SK-N-SH treated with all-trans-retinoic acid at 6 μM for 48 hours (cell line): Measurements from ENCODE around the gene PLGRKT.

ENCODE experiments used
- ATAC-seq: fragments of 200-7000 bp; cut with Tn5 transposase; 3 replicates; pipeline ENCODE4 v1.9.1; 2020; ENCODE audit warnings: mild to moderate bottlenecking, moderate library complexity
- ARNTL ChIP-seq: fragments of 450-650 bp; formaldehyde crosslinking; IDR thresholded peaks from 2 replicates; pipeline ENCODE4 v1.5.0; 2020; ENCODE audit warnings: low read depth, mild to moderate bottlenecking, moderate library complexity, borderline replicate concordance
- BACH2 ChIP-seq: fragments of 250-450 bp; sonication (Bioruptor Pico); IDR thresholded peaks from 2 replicates; pipeline ENCODE4 v1.9.0; 2021; ENCODE audit warnings: mild to moderate bottlenecking, borderline replicate concordance
- CREB5 ChIP-seq: fragments of 250-450 bp; sonication (Bioruptor Pico); IDR thresholded peaks from 2 replicates; pipeline ENCODE4 v1.5.1; 2020; ENCODE audit warnings: low read depth, mild to moderate bottlenecking, moderate library complexity
- CSDC2 ChIP-seq: fragments of 250-450 bp; sonication (Bioruptor Pico); IDR thresholded peaks from 2 replicates; pipeline ENCODE4 v1.5.0; 2020; ENCODE audit warnings: mild to moderate bottlenecking, moderate library complexity
- ESRRG ChIP-seq: fragments of 250-450 bp; sonication (Bioruptor Pico); IDR thresholded peaks from 2 replicates; pipeline ENCODE4 v1.6.1; 2021; ENCODE audit warnings: mild to moderate bottlenecking
- GLIS3 ChIP-seq: fragments of 250-450 bp; sonication (Bioruptor Pico); IDR thresholded peaks from 2 replicates; pipeline ENCODE4 v1.5.0; 2020; ENCODE audit warnings: mild to moderate bottlenecking, moderate library complexity
- OSR1 ChIP-seq: fragments of 250-450 bp; sonication (Bioruptor Pico); IDR thresholded peaks from 2 replicates; pipeline ENCODE4 v1.8.0; 2022; ENCODE audit warnings: moderate library complexity, mild to moderate bottlenecking, inconsistent platforms
- PATZ1 ChIP-seq: fragments of 250-450 bp; sonication (Bioruptor Pico); IDR thresholded peaks from 2 replicates; pipeline ENCODE4 v1.8.0; 2020; ENCODE audit warnings: mild to moderate bottlenecking, moderate library complexity, borderline replicate concordance
- POU6F1 ChIP-seq: fragments of 250-450 bp; sonication (Bioruptor Pico); IDR thresholded peaks from 2 replicates; pipeline ENCODE4 v1.8.0; 2021; ENCODE audit warnings: low read depth, mild to moderate bottlenecking, moderate library complexity, borderline replicate concordance
- PPARA ChIP-seq: fragments of 250-450 bp; sonication (Bioruptor Pico); IDR thresholded peaks from 2 replicates; pipeline ENCODE4 v1.5.0; 2020; ENCODE audit warnings: mild to moderate bottlenecking, borderline replicate concordance
- RARB ChIP-seq: fragments of 250-450 bp; sonication (Bioruptor Pico); IDR thresholded peaks from 2 replicates; pipeline ENCODE4 v1.8.0; 2021; ENCODE audit warnings: mild to moderate bottlenecking, moderate library complexity
- SNAI2 ChIP-seq: fragments of 250-450 bp; sonication (Bioruptor Pico); IDR thresholded peaks from 2 replicates; pipeline ENCODE4 v1.5.0; 2020; ENCODE audit warnings: mild to moderate bottlenecking, moderate library complexity
- TCF4 ChIP-seq: fragments of 250-450 bp; sonication (Bioruptor Pico); IDR thresholded peaks from 2 replicates; pipeline ENCODE4 v1.8.0; 2021; ENCODE audit warnings: mild to moderate bottlenecking, moderate library complexity, borderline replicate concordance
- TOX ChIP-seq: fragments of 250-450 bp; sonication (Bioruptor Pico); IDR thresholded peaks from 2 replicates; pipeline ENCODE4 v1.8.0; 2021; ENCODE audit warnings: mild to moderate bottlenecking, moderate library complexity, borderline replicate concordance
- ZC3H10 ChIP-seq: fragments of 250-450 bp; sonication (Bioruptor Pico); IDR thresholded peaks from 2 replicates; pipeline ENCODE4 v1.5.1; 2021; ENCODE audit warnings: mild to moderate bottlenecking, moderate library complexity
- ZFP3 ChIP-seq: fragments of 250-450 bp; sonication (Bioruptor Pico); IDR thresholded peaks from 2 replicates; pipeline ENCODE4 v1.5.0; 2020; ENCODE audit warnings: mild to moderate bottlenecking, moderate library complexity
- ZFP30 ChIP-seq: fragments of 450-650 bp; formaldehyde crosslinking; IDR thresholded peaks from 2 replicates; pipeline ENCODE4 v1.5.0; 2022; ENCODE audit warnings: mild to moderate bottlenecking, moderate library complexity
- ZNF565 ChIP-seq: fragments of 450-650 bp; formaldehyde crosslinking; conservative IDR thresholded peaks from 2 replicates; pipeline ENCODE4 v1.5.0; 2020; ENCODE audit warnings: low read depth, mild to moderate bottlenecking, moderate library complexity
- ZNF70 ChIP-seq: fragments of 450-650 bp; formaldehyde crosslinking; IDR thresholded peaks from 2 replicates; pipeline ENCODE4 v1.5.0; 2020; ENCODE audit warnings: mild to moderate bottlenecking, moderate library complexity
- ZNF8 ChIP-seq: fragments of 450-650 bp; formaldehyde crosslinking; IDR thresholded peaks from 2 replicates; pipeline ENCODE4 v1.5.0; 2020; ENCODE audit warnings: mild to moderate bottlenecking, moderate library complexity
- TF ChIP-seq, protein P1 (sequence below): fragments of 250-450 bp; sonication (Bioruptor Pico); IDR thresholded peaks from 2 replicates; pipeline ENCODE4 v1.5.0; 2020; ENCODE audit warnings: mild to moderate bottlenecking, moderate library complexity
- TF ChIP-seq, protein P2 (sequence below): fragments of 250-450 bp; sonication (Bioruptor Pico); IDR thresholded peaks from 2 replicates; pipeline ENCODE4 v1.5.1; 2021; ENCODE audit warnings: mild to moderate bottlenecking, moderate library complexity

PLGRKT gene

GRCh38 chr9:5481322-5482040, 43.8 kb upstream of the PLGRKT start:
- TF ChIP-seq ESRRG (no peak), TOX (CRISPR knock-in tag) (no peak), ZNF70 (no peak), TCF4 (CRISPR knock-in tag) (no peak), OSR1 (CRISPR knock-in tag) (no peak), ZFP3 (no peak), SNAI2 (CRISPR knock-in tag) (no peak), ZFP30 (CRISPR knock-in tag) (no peak), PPARA (no peak), PATZ1 (CRISPR knock-in tag) (no peak), ZNF8 (no peak), GLIS3 (no peak)
- TF ChIP-seq, protein P1, sequence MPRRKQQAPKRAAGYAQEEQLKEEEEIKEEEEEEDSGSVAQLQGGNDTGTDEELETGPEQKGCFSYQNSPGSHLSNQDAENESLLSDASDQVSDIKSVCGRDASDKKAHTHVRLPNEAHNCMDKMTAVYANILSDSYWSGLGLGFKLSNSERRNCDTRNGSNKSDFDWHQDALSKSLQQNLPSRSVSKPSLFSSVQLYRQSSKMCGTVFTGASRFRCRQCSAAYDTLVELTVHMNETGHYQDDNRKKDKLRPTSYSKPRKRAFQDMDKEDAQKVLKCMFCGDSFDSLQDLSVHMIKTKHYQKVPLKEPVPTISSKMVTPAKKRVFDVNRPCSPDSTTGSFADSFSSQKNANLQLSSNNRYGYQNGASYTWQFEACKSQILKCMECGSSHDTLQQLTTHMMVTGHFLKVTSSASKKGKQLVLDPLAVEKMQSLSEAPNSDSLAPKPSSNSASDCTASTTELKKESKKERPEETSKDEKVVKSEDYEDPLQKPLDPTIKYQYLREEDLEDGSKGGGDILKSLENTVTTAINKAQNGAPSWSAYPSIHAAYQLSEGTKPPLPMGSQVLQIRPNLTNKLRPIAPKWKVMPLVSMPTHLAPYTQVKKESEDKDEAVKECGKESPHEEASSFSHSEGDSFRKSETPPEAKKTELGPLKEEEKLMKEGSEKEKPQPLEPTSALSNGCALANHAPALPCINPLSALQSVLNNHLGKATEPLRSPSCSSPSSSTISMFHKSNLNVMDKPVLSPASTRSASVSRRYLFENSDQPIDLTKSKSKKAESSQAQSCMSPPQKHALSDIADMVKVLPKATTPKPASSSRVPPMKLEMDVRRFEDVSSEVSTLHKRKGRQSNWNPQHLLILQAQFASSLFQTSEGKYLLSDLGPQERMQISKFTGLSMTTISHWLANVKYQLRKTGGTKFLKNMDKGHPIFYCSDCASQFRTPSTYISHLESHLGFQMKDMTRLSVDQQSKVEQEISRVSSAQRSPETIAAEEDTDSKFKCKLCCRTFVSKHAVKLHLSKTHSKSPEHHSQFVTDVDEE, result no peak
- peak; percentile 54; the same call in 2 of the 3 replicates for ATAC-seq

- TF ChIP-seq TOX (CRISPR knock-in tag) (no peak), PPARA (no peak), CREB5 (CRISPR knock-in tag) (no peak), CSDC2 (no peak), ZNF565 (CRISPR knock-in tag) (no peak), RARB (CRISPR knock-in tag) (no peak), GLIS3 (no peak), PATZ1 (CRISPR knock-in tag) (no peak), ZFP3 (no peak), ARNTL (CRISPR knock-in tag) (no peak), SNAI2 (CRISPR knock-in tag) (no peak), BACH2 (CRISPR knock-in tag) (no peak), ZC3H10 (CRISPR knock-in tag) (no peak), TCF4 (CRISPR knock-in tag) (no peak), ESRRG (no peak), POU6F1 (CRISPR knock-in tag) (no peak)
- TF ChIP-seq, protein P1, result no peak
- TF ChIP-seq, protein P2, sequence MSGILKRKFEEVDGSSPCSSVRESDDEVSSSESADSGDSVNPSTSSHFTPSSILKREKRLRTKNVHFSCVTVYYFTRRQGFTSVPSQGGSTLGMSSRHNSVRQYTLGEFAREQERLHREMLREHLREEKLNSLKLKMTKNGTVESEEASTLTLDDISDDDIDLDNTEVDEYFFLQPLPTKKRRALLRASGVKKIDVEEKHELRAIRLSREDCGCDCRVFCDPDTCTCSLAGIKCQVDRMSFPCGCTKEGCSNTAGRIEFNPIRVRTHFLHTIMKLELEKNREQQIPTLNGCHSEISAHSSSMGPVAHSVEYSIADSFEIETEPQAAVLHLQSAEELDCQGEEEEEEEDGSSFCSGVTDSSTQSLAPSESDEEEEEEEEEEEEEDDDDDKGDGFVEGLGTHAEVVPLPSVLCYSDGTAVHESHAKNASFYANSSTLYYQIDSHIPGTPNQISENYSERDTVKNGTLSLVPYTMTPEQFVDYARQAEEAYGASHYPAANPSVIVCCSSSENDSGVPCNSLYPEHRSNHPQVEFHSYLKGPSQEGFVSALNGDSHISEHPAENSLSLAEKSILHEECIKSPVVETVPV, result no peak
- ATAC-seq, result no peak
Measured at GRCh38 chr9:5480919-5481318, 43.2 kb upstream of the PLGRKT start.
